8988T (cell line): ENCODE results near the gene NADK.
"Not testable (repeated sequence)": the region's sequence is repeated elsewhere in the genome, so short reads cannot be mapped to it uniquely, and the experiment has no call there.

ENCODE experiments used
- DNase-seq: peaks from one replicate; pipeline ENCODE4 v3.0.0; 2011

NADK gene

DNA sequence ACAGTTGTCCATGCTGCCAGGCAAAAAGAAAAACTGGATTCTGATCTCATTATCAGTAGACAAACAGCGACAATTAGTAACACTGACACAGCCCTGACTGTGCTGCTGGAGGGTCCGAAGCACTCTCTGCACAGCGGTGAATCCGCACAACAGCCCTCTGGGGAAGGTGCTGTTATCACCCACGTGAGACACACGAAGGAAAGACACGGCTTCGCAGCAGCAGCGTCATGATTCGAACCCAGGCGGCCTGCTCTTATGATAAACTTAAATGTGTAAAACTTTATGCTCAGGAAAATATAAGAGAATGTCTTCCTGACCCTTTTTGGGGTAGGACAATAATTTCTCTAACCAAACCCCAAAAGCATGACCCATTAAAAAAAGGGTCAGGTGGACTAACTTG lies 35.7 kb downstream of the NADK start:
- DNase-seq, result not testable (repeated sequence)

DNA sequence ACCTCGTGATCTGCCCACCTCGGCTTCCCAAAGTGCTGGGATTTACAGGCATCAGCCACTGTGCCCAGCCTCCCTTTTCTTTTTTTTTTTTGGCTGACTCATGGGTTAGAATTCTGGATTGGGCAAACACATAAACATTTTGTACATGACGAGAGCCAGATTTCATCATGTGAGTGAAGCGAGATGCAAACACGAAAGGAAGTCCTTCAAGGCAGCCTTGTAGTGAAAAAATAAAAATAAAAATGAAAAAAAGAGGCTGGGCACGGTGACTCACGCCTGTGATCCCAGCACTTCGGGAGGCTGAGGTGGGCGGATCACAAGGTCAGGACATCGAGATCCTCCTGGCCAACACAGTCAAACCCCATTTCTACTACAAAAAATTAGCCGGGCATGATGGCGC lies 37.3 kb downstream of the NADK start:
- DNase-seq, result not testable (repeated sequence)

DNA sequence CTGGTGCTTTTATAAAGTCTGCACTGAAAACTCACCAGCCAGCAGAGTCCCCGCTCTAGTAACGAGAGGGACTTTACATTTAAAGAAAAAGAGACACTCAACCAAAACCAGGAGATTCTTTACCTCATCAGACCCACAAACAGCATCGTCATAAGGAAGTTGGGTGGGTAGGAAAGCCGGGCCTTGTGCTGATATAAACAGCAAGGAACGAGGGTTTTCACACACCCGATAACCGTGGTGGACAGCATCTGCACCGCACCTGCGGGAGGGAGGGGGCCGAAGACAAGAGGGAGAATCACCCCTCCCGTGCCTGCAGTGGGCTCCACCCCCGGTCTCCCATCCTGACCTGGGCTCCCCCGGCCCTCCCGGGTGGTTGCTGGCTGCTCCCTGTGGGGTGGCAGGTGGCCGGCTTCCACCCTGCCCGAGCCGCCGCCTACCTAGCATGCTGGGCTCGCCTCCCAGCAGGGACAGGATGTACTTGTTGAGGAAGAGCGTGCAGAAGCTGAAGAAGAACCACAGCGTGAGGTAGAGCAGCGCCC lies 39.4 kb downstream of the NADK start:
- DNase-seq, result not testable (repeated sequence)

DNA sequence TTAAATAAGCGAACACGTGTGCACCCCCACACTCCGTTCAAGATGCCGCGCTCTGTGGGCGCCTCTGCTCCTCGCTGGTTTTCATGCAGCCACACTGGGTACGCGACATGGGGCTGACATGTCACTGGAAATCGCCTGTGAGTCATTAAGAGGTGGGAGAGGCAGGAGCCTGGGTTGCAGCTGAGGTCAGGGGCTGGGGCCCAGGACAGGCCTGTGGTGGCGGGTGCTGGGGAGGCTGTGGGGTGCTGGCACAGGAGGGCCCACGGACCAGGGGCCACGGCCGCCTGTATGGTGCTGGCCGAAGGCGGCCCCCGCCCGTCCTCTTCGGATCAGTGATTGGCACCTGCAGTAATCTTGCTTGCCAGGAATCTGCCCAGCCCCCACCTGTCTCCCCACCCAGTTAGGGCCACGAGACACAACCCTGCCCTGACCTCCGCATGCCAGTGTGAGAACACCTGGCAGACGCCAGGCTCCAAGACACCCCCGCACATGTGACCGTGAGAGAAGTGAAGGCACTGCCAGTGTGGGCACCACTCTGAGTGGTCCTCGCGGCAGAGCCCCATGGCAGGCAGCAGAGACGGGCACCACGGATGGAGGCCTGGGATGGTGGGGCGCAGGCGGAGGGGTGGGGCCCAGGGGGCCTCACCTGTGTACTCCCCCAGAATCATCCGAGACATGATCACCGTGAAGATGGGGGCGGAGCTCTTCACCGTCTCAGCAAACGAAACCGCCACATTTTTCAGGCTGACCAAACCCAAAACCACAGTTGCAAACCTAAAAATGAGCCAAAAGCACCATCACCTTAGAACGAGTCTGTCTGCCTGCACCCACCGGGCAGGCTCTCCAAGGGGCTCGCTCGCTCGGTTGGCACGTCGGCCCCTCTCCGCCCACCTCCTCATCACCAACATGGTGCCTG lies 40.3 kb downstream of the NADK start:
- DNase-seq, result not testable (repeated sequence)

DNA sequence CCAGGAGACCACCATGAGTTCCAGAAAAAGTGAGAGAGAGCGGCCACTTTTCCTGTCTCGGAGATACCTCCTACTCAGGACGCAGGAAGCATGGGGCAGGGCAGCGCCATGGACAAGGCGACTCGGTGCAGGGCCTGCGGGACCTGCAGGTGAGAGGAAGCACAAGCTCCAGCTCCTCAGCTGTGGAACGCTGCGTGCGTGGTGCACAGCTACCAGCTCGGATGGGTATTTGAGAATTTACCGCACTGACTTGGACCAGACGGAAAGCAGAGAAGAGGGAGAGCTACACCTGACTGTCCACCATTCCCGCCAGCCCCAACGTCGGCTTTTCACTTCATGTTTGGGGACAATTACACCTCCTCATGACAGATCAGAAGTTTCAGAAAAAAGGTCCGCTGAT lies 45.9 kb downstream of the NADK start:
- DNase-seq, result no peak

DNA sequence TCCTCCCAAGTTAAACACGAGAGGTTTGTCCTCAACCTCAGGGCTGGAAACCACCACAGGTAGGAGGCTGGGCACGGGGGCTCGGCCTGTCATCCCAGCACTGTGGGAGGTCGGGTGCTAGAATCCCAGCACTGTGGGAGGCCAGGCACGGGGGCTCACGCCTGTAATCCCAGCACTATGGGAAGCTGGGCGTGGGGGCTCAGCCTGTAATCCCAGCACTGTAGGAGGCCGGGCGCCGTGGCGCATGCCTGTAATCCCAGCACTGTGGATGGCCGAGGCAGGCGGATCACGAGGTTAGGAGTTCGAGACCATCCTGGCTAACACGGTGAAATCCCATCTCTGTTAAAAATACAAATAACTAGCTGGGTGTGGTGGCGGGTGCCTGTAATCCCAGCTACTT lies 47.4 kb downstream of the NADK start:
- no peak for DNase-seq

DNA sequence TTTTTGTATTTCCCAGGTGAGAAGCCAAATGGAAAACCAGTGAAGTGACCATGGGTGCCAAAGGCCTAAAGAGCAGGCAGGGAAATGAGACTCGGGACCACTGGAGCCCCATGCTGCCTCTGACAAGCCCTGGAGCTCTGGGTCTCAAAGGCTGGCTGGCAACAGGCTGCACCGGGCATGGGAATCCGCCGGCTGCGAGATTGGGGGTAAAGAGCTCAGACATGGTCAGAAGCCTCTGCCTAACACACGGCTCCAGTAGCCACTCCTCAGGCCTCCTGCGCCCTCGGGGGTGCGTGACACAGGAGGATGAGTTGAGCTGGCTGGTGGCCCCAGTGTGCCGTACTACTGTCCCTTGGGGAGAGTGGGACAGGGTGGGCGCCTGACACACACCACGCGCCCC lies 48.0 kb downstream of the NADK start:
- DNase-seq, result not testable (repeated sequence)

DNA sequence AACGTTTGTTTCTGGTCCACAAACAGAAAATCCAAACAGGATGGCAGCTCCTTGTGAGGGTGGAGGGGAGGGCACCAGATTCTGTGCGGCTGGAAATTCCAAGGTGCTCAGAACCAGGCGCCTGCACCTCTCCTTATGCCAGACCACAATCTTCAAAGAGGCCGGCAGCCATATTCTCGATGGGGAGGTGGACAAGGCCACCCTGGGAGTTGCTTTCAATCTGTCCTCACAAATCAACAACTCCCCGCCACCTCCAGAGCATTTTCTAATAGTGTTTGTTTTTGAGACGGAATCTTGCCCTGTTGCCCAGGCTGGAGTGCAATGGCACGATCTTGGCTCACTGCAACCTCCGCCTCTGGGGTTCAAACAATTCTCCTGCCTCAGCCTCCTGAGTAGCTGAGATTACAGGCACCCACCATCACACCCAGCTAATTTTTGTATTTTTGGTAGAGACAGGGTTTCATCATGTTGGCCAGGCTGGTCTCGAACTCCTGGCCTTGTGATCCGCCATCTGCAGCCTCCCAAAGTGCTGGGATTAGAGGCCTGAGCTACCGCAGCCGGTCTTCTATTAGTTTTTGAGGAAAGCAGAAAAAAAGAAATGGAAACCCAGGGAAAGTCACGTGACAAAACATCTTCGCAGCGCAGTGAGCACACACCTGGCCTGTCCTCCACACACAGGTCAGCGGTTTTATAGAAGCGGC lies 49.0 kb downstream of the NADK start:
- DNase-seq, result not testable (repeated sequence)

DNA sequence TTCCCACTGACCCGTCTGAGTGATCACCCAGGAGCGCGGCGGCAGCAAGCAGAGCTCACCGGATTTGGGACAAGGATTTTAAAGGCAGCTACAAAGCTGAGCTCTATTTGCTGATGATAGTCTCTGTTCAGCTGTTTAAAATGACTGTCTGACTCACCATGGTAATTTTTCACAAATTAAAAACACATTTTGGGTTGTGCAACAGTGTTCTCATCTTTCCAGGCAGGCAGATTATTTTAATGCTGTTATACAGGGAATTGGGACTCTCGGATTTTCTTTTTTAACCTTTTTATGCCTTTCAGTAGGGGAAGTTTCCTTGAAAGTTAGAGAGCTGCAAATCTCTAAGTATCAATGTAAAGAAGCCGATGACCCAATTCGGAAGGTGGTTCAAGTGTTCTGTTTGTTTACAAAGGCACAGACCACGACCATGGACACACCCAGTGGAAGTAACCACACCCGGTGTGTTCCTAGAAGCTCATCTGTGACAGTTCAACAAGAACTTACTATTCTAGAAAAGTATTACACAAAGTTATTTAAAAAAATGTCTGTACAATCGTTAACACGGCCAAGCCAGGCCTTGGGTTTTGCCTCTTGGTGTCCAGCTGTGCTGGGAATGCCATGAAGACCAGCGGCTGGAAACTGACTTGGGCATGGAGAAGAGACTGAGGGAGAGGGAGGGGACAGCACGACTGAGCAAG lies 49.8 kb downstream of the NADK start:
- not testable (repeated sequence) for DNase-seq

DNA sequence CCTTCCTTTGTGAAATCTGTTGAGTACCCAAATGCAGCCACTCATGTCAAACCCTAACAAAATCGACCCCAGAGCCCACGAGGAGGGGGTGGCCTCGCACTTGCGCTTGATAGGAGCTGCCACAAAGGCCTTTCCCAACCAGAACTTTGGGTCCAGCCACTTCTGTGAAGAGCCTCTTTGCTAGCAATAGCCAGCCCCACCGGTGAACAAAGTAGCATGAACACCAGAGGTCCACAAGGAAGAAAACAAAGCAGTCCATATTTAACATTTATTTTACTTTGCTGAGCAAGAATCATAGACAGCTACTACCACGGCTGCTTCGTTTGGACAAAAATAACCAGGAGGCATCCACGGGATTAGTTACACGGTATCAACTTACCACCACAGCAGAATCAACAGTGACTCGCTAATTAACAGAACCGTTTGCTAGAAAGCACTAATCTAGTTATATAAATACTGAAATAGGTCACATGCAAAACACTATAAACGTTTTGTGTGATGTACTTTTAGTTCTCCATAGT lies 51.1 kb downstream of the NADK start:
- not testable (repeated sequence) for DNase-seq

DNA sequence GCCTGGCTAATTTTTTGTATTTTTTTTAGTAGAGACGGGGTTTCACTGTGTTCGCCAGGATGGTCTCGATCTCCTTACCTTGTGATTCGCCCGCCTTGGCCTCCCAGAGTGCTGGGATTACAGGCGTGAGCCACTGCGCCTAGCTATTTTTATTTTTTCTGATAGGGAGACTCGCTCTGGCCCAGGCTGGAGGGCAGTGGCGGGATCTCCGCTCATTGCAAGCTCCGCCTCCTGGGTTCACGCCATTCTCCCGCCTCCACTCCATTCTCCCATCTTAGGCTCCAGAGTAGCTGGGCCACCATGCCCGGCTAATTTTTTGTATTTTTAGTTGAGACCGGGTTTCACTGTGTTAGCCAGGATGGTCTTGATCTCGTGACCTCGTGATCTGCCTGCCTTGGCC lies 52.2 kb downstream of the NADK start:
- DNase-seq, result not testable (repeated sequence)

DNA sequence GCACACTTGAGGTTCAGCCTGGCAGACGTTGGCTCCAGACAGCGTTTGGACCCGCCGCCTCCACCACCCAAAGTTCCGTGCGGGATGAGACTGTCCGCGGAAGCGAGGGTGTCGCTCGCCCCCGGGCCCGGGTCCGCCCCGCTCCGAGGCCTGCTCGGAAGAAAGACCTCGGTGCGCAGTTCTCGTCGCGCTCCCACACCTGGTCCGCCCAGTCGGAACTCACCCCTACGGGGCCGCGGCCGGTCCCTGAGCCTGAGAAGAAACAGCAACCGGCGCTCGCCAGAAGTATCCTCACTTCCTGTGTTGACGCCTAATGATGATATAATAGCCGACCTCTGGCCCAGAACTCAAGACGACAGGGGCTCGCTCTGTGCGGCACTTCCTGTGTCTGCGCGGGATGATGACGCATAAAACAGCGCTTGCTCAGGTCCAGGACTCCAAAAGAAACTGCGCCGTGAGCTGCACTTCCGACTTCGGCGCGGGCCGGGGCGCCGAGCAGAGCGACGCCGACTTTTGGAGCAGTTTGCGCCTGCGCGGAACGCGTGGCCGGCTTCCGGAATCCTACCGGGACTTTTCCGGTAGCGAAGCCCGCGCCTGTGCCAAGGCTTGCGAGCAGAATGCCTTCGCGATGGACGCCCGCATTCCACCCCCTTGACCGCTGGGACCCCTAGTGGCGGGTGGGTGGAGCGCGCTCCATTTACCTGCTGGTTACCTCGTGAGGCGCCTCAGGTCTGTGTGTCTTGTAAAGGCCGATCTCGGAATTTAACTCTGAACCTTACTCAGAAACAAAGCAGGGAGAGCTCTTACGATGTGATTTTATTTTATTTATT lies 54.0 kb downstream of the NADK start, which contains the start of gene CDK11A:
TSS of gene CDK11A (minus strand) at position 323 of the 830 bp plus-strand sequence. CDS start 1,539 bp downstream, outside the sequence.
- peak; percentile 45 for DNase-seq

DNA sequence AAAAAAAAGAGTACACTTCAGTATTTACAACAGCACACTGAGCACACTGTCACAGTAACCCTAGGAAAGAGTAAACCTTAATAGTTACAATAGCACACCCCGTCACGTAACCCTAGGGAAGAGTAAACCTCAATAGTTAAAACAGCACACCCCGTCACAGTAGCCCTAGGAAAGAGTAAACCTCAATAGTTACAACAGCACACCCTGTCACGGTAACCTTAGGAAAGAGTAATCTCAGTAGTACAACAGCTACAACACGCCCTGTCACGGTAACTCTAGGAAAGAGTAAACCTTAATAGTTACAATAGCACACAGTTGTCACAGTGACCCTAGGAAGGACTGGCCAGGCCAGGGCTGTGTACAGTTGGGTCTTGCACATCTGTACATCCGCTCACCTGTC lies 57.1 kb downstream of the NADK start:
- DNase-seq, result no peak

DNA sequence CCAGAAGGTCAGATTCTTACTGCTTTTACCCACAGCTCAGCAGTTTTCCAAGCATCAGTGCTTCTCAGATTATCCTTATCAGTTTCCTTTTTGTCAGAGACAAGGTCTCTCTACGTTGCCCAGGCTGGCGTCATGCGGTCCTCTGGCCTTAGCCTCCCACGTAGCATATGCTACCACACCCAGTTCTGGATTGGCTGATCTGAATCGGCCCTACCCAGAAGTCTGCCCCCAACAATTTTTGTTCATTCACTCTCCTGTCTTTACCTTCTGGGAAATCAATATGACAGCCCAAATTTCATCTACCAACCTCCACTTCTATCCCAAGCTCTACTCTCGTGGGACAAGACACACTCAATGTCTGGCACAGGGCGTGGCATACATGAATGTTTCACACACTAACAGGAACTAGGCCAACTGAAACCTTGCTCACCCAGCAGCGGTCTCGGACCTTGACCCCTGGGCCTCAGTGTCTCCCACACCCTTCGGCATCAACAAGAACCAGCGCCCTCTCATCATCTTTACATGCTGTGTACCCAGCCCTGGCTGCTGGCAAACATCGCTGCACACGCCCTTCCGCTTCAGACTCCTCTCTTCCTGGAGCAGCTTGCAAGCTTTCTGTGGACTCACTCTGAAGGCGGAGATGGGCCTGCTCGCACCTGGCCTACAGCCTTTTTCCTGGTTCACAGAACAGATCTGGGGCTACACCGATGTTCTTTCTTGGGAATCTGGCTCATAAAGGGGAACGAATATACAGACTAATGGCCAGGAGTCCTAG lies 63.0 kb downstream of the NADK start:
- not testable (repeated sequence) for DNase-seq

DNA sequence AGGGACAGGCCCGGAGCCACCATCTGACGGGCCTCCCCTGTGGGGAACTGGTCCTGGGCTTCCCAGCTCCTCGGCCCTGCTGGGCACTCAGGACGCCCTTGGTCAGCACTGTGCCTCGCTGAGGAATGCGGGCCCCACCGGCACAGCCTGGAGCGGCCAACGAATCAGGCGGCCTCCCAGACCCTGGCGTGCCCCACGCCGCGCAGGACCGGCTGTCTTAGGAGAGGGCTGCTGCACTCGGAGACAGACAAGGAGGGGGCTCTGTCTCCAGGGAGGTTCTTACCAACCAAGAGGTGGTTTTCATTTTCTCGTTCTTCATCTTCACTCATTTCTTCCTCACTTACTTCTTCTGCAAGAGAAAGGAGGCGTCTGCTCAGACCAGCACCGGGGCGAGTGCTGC lies 70.4 kb downstream of the NADK start:
- DNase-seq, result not testable (repeated sequence)

DNA sequence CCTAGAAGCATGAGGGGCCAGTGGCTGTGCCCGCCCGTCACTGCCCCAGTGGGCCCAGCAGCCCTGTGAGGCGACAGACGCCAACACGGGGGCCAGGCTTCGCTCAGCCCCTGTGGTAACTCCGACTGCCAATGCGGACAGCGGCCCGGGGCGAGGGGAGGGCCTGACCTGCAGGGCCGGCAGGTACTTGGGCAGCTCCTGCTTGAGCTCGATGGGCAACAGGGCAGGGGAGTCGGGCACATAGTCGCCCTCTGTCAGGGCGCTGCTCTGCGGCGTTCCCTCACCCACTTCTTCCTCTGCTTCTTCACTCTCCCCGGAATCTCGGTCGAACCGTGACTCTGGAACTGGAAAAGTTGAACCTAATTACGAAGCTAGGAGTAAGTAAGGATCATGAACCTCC lies 71.0 kb downstream of the NADK start:
- DNase-seq, result not testable (repeated sequence)

DNA sequence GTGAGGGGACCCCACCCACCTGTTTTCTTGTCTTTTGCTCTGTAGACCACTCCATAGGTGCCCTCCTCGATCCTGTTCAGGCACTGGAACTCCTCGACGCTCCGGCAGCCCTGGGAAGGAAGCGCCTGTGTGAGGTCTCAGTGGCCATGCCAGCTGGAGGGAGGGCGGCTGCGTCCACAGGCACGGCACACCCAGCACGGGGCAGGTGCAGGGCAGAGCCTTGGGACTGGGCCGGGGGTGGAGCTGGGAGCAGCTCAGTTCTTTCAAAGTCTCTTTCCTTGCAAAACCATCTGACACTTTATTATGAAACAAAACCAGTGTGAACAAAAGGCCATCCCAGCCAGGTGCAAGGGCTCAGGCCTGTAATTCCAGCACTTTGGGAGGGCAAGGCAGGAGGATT lies 72.6 kb downstream of the NADK start:
- DNase-seq, result not testable (repeated sequence)

DNA sequence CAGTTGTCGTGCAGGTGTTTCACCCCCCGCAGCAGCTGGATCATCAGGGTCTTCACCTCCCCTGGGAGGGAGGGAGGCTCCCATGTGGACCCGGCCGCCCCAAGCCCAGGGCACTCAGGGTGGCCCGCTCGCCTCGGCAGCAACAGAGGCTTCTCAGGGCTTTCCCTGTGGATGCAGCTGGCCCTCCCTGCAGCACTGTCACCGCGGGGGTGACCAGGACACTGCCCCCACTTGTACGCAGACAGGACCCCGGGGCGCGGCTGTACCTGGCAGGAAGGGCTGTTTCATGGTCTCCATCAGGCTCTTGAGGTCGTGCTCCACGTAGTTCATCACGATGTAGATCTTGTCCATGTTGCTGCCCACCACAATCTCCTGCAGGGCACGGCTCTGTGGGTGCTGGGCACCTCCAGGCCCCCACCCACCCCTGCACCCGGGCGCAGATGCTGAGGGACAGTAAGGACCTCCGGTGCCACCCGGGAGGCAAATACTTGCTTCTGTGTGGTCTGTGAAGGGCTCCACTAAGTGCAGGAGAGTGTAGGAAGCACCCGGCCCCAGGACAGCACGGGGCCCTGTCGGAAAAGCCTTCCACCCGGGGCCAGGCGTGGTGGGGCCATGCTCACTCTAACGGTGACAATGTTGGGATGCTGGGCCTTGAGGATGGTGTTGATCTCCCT lies 73.8 kb downstream of the NADK start:
- not testable (repeated sequence) for DNase-seq

DNA sequence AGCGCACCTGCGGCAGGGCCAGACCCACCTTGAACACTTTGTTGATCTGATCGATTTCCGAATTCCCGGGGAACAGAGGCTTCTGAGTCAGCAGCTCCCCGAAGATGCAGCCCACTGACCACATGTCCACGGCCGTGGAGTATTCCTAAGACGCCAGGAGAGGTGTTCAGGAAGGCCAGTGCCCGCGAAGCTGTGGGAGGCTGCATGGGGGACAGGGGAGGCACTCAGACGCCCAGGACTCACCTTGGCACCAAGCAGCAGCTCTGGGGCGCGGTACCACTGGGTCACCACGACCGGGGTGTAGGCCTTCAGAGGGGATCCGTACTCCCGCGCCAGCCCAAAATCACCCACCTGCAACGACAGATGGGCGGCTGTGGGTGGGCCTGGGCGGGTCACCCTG lies 74.5 kb downstream of the NADK start:
- peak; percentile 2 for DNase-seq

DNA sequence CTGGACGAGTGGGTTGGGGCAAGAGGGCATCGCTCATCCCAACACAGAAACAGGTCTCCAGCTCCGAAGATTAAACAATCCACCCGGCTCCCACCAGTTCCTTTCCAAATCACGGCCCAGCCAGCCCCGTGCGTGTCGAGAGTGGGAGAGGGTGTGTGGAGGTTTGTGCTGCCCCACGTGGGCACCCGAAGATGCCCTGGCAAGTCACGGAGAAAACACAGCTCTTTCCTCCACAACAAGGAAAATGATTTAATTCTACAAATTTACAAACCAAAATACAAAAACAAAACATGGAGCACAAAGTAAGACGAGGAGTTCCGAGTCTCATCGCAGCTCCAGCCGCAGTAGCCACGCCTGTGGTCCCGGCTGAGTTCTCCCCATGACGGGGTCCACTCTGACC lies 75.8 kb downstream of the NADK start:
- DNase-seq, result not testable (repeated sequence)
